ENCODE results near the gene ANGPTL3. TPM values are rescaled to one million over a fixed set of nuclear protein-coding genes. Genes with fewer than 3 reads are reported as not detected.

ANGPTL3 gene
- total and polyA plus RNA-seq, 2 of the 4 experiments (the other 2 are of a cell fraction): not detected

- in situ Hi-C loops (cut with MboI; ENCODE audit: low sequenced_read_pairs) (no loop called here), intact Hi-C loops (cut with micrococcal nuclease) (no loop called here), dilution Hi-C loops (cut with HindIII; ENCODE audit: low sequenced_read_pairs, unreplicated experiment) (no loop called here)
- ATAC-seq (ENCODE audit: low read depth): peak; percentile 54
- no peaks in the 10 kb centered on the region for H3K27me3 ChIP-seq (ENCODE audit: control insufficient read depth, insufficient read depth, low read length)
- no peak overlapping the region for H3K4ac ChIP-seq (ENCODE audit: low read depth, low read length)
- no peak overlapping the region for H3K14ac ChIP-seq (replicated peaks; ENCODE audit: low read depth, low read length)
- no peak overlapping the region for H3K18ac ChIP-seq (ENCODE audit: low read depth, low read length)
- H3K4me2 ChIP-seq (ENCODE audit: low read depth, low read length): no peak overlapping the region
- no peak overlapping the region; the same call in 1 of the 2 replicates for H3K56ac ChIP-seq (ENCODE audit: extremely low read depth, insufficient read depth, low read length)
- H3K9me3 ChIP-seq (ENCODE audit: control insufficient read depth, insufficient read depth, low read length): no peaks in the 10 kb centered on the region
- H4K20me1 ChIP-seq (ENCODE audit: insufficient read depth, low read length): no peaks in the 10 kb centered on the region
- DNase-seq: peak; percentile 20
- TF ChIP-seq POLR2A (IDR thresholded peaks at IDR 0.05; ENCODE audit: low read depth, low read length) (no peak), CEBPB (IDR thresholded peaks at IDR 0.05; ENCODE audit: low read depth, low read length) (peak; percentile 46; the same call in 1 of the 2 replicates), RAD21 (IDR thresholded peaks at IDR 0.05; ENCODE audit: low read length) (no peak)
- H3K4me1 ChIP-seq (ENCODE audit: control insufficient read depth, insufficient read depth, low read length): no peaks in the 10 kb centered on the region; the same call in 1 of the 2 replicates
- H2BK15ac ChIP-seq (ENCODE audit: low read depth, low read length): no peak overlapping the region
- ChIA-PET CTCF (no interaction called here), POLR2A (ENCODE audit: unreplicated experiment) (no interaction called here)
- no peak overlapping the region for H3K23ac ChIP-seq (ENCODE audit: low read depth, low read length)
- no peak overlapping the region for H2AK5ac ChIP-seq (ENCODE audit: low read depth, low read length)
- H3K36me3 ChIP-seq (ENCODE audit: control insufficient read depth, insufficient read depth, low read length): 0 out of 2 replicates have a peak, but pooled peaks cover 2% of the 10 kb centered on the region
- no peak overlapping the region; a peak in 1 of 4 replicates for H4K8ac ChIP-seq (ENCODE audit: low read depth in 2 of 2, low read length in 2 of 2)
- no TSS peak for BruUV-seq (replicated peaks)
- no peak overlapping the region for H3K27ac ChIP-seq (ENCODE audit: insufficient read depth, low read length)
- H2AFZ ChIP-seq (replicated peaks; ENCODE audit: low read length, poor library complexity): no peak overlapping the region
- no peak overlapping the region for H3K4me3 ChIP-seq (ENCODE audit: insufficient read depth, low read depth, low read length)
- H2BK120ac ChIP-seq (ENCODE audit: low read depth, low read length): no peak overlapping the region
- H3K9ac ChIP-seq (ENCODE audit: low read depth, low read length): no peak overlapping the region
- peak overlapping the region; percentile 76 for H2BK5ac ChIP-seq (ENCODE audit: low read depth, low read length, poor library complexity, severe bottlenecking)
- H2BK20ac ChIP-seq (ENCODE audit: low read depth, low read length): no peak overlapping the region
- WGBS, 2 experiments (ENCODE audit: extremely low coverage in 2 of 2, insufficient read length in 1 of 2): no CpG with 5 or more reads among the region's 2 CpGs
- H3K79me1 ChIP-seq (ENCODE audit: low read depth in 1 of 2, low read length in 2 of 2): peaks cover 20 to 21% of the 10 kb centered on the region in 2 experiments
- H2AK9ac ChIP-seq (replicated peaks; ENCODE audit: low read depth, low read length, poor library complexity): no peak overlapping the region
- H4K91ac ChIP-seq (ENCODE audit: insufficient read depth, low read depth, low read length): no peak overlapping the region
- H3K9me1 ChIP-seq (ENCODE audit: insufficient read depth, low read length): no peaks in the 10 kb centered on the region
- H4K5ac ChIP-seq (ENCODE audit: low read depth, low read length): peak overlapping the region; percentile 66; the same call in 1 of the 2 replicates
These were observed 3.4 kb upstream of the ANGPTL3 start for GRCh38 chr1:62593825-62594394.
